Gastrocnemius medialis (tissue), 4 donors: ENCODE data around the gene WWOX.

Experiments
- POLR2A ChIP-seq, 2 donors: fragments of 450-650 bp; IDR thresholded peaks; one replicate each; pipeline ENCODE4 v1.6.1; 2017; ENCODE audit warnings: antibody characterized with exemption in 2 of 2, mild to moderate bottlenecking in 2 of 2, moderate library complexity in 2 of 2
- TF ChIP-seq, protein P1 (sequence below), 5 experiments: fragments of 450-650 bp in 3 of 5; fragments of 200-600 bp in 2 of 5; sonication (generic) in 2 of 5; IDR thresholded peaks in 4 of 5; conservative IDR thresholded peaks in 1 of 5; 1 replicate in 4 of 5; 2 replicates in 1 of 5; pipeline ENCODE4 v1.5.1; 2016 to 2019; ENCODE audit warnings: antibody characterized with exemption in 5 of 5, mild to moderate bottlenecking in 3 of 5, moderate library complexity in 3 of 5

DNA sequence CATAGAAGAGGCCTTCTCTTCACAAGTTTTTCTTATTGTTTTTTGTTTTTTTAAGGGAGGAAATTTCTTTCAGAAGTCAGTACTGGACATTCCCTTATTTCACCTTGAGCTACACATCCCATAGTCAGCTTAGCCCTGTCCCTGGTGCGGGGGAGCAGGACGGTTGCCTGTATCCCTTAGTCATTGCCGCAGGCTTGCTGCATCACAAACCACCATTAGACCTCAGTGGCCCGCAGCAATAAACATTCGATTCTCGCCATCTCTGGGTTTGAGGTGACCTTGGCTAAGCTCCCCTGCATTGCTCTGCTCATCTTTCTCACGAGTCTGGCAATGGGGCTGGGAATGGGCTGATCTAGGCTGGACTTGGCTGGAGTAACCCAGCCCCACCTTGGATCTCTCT is 692.5 kb downstream of the WWOX start:
- TF ChIP-seq, protein P1, sequence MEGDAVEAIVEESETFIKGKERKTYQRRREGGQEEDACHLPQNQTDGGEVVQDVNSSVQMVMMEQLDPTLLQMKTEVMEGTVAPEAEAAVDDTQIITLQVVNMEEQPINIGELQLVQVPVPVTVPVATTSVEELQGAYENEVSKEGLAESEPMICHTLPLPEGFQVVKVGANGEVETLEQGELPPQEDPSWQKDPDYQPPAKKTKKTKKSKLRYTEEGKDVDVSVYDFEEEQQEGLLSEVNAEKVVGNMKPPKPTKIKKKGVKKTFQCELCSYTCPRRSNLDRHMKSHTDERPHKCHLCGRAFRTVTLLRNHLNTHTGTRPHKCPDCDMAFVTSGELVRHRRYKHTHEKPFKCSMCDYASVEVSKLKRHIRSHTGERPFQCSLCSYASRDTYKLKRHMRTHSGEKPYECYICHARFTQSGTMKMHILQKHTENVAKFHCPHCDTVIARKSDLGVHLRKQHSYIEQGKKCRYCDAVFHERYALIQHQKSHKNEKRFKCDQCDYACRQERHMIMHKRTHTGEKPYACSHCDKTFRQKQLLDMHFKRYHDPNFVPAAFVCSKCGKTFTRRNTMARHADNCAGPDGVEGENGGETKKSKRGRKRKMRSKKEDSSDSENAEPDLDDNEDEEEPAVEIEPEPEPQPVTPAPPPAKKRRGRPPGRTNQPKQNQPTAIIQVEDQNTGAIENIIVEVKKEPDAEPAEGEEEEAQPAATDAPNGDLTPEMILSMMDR (IDR thresholded peaks at IDR 0.05 in 4 of 5, conservative IDR thresholded peaks at IDR 0.05 in 1 of 5) = no peak
- TF ChIP-seq POLR2A (IDR thresholded peaks at IDR 0.05) = no peak
